Suprapubic skin (tissue), 4 donors: ENCODE results near the gene KLRG1. TPM values are rescaled to one million over a fixed set of nuclear protein-coding genes. Genes with fewer than 3 reads are reported as not detected.

Source experiments
- DNase-seq, 2 donors: peaks; one replicate each; pipeline ENCODE4 v3.0.0-alpha.2; 2019; ENCODE audit warnings: low spot score in 2 of 2
- H3K27ac ChIP-seq: fragments of 200-600 bp; sonication (generic); one replicate; pipeline ENCODE4 v1.5.1; 2019
- H3K27me3 ChIP-seq: fragments of 200-600 bp; sonication (generic); one replicate; pipeline ENCODE4 v1.5.1; 2019
- H3K36me3 ChIP-seq: fragments of 200-600 bp; sonication (generic); one replicate; pipeline ENCODE4 v1.5.1; 2019
- H3K4me1 ChIP-seq: fragments of 200-600 bp; sonication (generic); one replicate; pipeline ENCODE4 v1.5.1; 2019
- H3K4me3 ChIP-seq: fragments of 200-600 bp; sonication (generic); one replicate; pipeline ENCODE4 v1.5.1; 2019; ENCODE audit warnings: mild to moderate bottlenecking
- H3K9me3 ChIP-seq: fragments of 200-600 bp; sonication (generic); one replicate; pipeline ENCODE4 v1.5.1; 2019
- CTCF ChIP-seq, 2 donors: fragments of 200-600 bp in 1 of 2; fragments of 450-650 bp in 1 of 2; sonication (generic) in 1 of 2; IDR thresholded peaks; one replicate each; pipeline ENCODE4 v1.5.1; 2016 to 2019; ENCODE audit warnings: antibody characterized with exemption in 2 of 2, mild to moderate bottlenecking in 1 of 2, moderate library complexity in 1 of 2
- EP300 ChIP-seq: sonication (generic); formaldehyde crosslinking; IDR thresholded peaks from one replicate; pipeline ENCODE4 v1.6.1; 2017; ENCODE audit warnings: antibody characterized with exemption
- POLR2A ChIP-seq, 2 donors: fragments of 450-650 bp; IDR thresholded peaks; one replicate each; pipeline ENCODE4 v1.6.1; 2017; ENCODE audit warnings: antibody characterized with exemption in 2 of 2, mild to moderate bottlenecking in 2 of 2, moderate library complexity in 2 of 2
- POLR2AphosphoS5 ChIP-seq, 3 donors: sonication (generic); formaldehyde crosslinking; IDR thresholded peaks; one replicate each; pipeline ENCODE4 v1.6.1; 2017; ENCODE audit warnings: antibody characterized with exemption in 3 of 3
- WGBS: methylation state at CpG from one replicate; pipeline ENCODE4 v1.1.5; 2018; 5-methylcytosine and 5-hydroxymethylcytosine counted together
- total RNA-seq, 4 donors: library from RNA; depleted of rRNA; stranded (reverse); fragments of >200 nt; gene quantifications; one replicate each; pipeline ENCODE4 v1.1.0, GENCODE V29; 2016

The KLRG1 gene
- total RNA-seq, 4 donors from 2014 or later, result 2.4 to 2.5 TPM; not detected in 2

DNA sequence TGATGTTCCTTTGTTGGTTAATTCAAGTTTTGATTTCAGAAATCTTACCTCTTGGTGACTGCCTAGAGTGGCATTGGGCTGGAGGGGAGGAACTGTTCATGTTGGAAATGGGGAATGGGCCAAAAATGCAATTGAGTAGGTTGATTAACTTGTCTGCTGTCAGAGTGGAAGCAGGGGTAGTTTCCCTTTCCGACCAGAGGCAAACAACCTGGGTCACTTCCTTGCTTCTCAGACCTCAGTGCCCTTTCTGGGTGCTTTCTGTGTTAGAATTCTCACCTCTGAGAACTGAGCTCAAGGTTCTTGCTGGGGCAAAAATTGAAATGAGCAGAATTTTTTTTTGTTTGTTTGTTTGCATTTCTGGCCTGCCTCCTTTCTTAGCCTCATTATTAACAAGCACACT lies 37.6 kb upstream of the KLRG1 start:
- Histone ChIP-seq H3K36me3 (no peaks in the 10 kb centered on the region), H3K9me3 (no peaks in the 10 kb centered on the region), H3K4me1 (peaks cover 35% of the 10 kb centered on the region), H3K4me3 (no peak overlapping the region), H3K27me3 (no peaks in the 10 kb centered on the region), H3K27ac (no peak overlapping the region)
- TF ChIP-seq POLR2A (IDR thresholded peaks at IDR 0.05), result no peak
- no peak for TF ChIP-seq POLR2AphosphoS5 (IDR thresholded peaks at IDR 0.05)
- no peak for TF ChIP-seq EP300
- no peak for TF ChIP-seq CTCF (IDR thresholded peaks at IDR 0.05)
- DNase-seq, result no peak
- 60% methylated on average over 1 of the region's 1 CpG for WGBS

DNA sequence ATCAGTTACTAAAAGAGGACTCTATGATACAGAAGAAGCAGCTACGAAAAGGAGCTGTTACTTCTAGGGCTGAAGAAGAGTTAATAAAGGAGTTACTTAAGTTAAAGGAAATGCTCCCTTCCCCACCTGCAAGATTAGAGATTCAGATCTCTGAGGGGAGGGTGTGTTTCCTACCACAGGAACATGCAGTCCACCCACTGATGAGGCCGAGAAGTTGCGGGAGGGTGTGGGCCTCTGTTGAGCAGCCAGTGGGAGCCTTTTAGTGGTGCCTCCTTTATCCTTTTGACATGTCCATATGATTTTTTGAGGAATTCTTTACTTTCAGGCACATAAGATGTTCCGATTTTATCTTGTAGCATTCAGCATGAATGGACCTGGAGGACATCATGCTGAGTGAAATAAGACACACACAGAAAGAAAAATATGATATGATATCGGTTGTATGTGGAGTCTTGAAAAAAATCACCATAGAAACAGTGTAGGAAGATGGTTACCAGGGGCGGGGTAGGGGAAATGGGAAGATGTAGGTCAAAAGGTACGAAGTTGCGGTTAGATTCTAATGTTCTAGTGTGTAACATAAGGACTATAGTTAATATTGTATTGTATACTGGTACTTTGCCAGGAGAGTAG lies 35.5 kb upstream of the KLRG1 start:
- no peak for DNase-seq
- H3K4me1 ChIP-seq, result peaks cover 14% of the 10 kb centered on the region
- no peaks in the 10 kb centered on the region for H3K9me3 ChIP-seq
- H3K4me3 ChIP-seq, result no peak overlapping the region
- 89% methylated on average over 8 of the region's 8 CpGs for WGBS
- no peaks in the 10 kb centered on the region for H3K36me3 ChIP-seq
- no peak for TF ChIP-seq EP300
- TF ChIP-seq POLR2A (IDR thresholded peaks at IDR 0.05), result no peak
- TF ChIP-seq CTCF (IDR thresholded peaks at IDR 0.05), result no peak
- TF ChIP-seq POLR2AphosphoS5 (IDR thresholded peaks at IDR 0.05), result no peak
- no peaks in the 10 kb centered on the region for H3K27me3 ChIP-seq
- H3K27ac ChIP-seq, result no peak overlapping the region

- DNase-seq, result no peak
- no peaks in the 10 kb centered on the region for H3K9me3 ChIP-seq
- H3K27ac ChIP-seq, result no peak overlapping the region
- 86% methylated on average over 15 of the region's 15 CpGs for WGBS
- H3K36me3 ChIP-seq, result no peaks in the 10 kb centered on the region
- H3K27me3 ChIP-seq, result no peaks in the 10 kb centered on the region
- TF ChIP-seq POLR2AphosphoS5 (IDR thresholded peaks at IDR 0.05), result no peak
- no peak for TF ChIP-seq CTCF (IDR thresholded peaks at IDR 0.05)
- no peak for TF ChIP-seq POLR2A (IDR thresholded peaks at IDR 0.05)
- no peak for TF ChIP-seq EP300
- H3K4me3 ChIP-seq, result no peak overlapping the region
- H3K4me1 ChIP-seq, result peaks cover 5% of the 10 kb centered on the region
These were observed 33.3 kb upstream of the KLRG1 start for GRCh38 chr12:8956073-8956472.

- DNase-seq, result no peak
- Histone ChIP-seq H3K9me3 (no peaks in the 10 kb centered on the region), H3K27ac (no peak overlapping the region), H3K36me3 (no peaks in the 10 kb centered on the region), H3K4me3 (no peak overlapping the region), H3K27me3 (no peaks in the 10 kb centered on the region), H3K4me1 (no peaks in the 10 kb centered on the region)
- TF ChIP-seq CTCF (IDR thresholded peaks at IDR 0.05) (no peak), EP300 (no peak), POLR2AphosphoS5 (IDR thresholded peaks at IDR 0.05) (no peak), POLR2A (IDR thresholded peaks at IDR 0.05) (no peak)
- 70% methylated on average over 6 of the region's 7 CpGs for WGBS
These were observed 32.6 kb upstream of the KLRG1 start for GRCh38 chr12:8956772-8957171.

DNA sequence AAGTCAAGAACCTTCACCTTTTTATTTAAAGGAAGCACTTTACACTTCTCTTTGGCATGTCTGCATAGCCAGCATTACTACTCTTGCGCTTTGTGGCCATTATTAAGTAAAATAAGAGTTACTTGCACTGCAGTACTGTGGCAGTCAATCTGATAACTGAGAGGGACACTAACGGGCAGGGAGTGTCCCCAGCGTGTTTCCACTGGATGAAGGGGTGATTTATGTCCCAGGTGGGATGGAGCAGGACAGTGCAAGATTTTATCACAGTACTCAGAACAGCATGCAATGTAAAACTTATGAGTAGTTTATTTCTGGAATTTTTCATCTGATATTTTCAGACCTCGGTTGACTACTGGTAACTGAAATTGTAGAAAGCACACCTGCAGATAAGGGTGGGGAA lies 31.8 kb upstream of the KLRG1 start:
- Histone ChIP-seq H3K4me1 (no peaks in the 10 kb centered on the region), H3K4me3 (no peak overlapping the region), H3K36me3 (no peaks in the 10 kb centered on the region), H3K27me3 (no peaks in the 10 kb centered on the region), H3K9me3 (no peaks in the 10 kb centered on the region), H3K27ac (no peak overlapping the region)
- DNase-seq, result no peak
- TF ChIP-seq EP300, result no peak
- TF ChIP-seq POLR2A (IDR thresholded peaks at IDR 0.05), result no peak
- no peak for TF ChIP-seq POLR2AphosphoS5 (IDR thresholded peaks at IDR 0.05)
- no peak for TF ChIP-seq CTCF (IDR thresholded peaks at IDR 0.05)
- 60% methylated on average over 4 of the region's 4 CpGs for WGBS
